Measurements from ENCODE around the gene KCNIP4.

The KCNIP4 gene

DNA sequence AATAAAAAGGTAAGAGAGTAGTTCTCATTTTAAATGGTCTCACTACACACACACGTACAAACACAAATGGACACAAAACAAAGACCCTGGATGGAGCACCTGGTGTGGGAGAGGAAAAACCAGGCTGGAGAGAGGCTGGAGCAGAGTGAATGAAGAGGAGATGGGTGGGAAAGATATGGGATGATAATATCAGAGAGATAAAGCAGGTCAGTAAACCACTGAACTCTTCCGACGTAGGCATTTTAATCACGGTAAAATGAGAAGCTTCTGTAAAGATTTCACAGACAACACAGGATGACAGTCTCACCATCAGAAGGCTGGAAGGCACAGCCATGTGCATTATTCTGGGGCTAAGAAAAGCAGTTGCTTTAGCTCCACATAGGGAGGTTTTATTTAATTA, 532.8 kb downstream of the KCNIP4 start:
- no peak overlapping the region for H3K4me3 ChIP-seq (replicated peaks; ENCODE audit: insufficient read depth, low read length)
- TF ChIP-seq, protein P1, sequence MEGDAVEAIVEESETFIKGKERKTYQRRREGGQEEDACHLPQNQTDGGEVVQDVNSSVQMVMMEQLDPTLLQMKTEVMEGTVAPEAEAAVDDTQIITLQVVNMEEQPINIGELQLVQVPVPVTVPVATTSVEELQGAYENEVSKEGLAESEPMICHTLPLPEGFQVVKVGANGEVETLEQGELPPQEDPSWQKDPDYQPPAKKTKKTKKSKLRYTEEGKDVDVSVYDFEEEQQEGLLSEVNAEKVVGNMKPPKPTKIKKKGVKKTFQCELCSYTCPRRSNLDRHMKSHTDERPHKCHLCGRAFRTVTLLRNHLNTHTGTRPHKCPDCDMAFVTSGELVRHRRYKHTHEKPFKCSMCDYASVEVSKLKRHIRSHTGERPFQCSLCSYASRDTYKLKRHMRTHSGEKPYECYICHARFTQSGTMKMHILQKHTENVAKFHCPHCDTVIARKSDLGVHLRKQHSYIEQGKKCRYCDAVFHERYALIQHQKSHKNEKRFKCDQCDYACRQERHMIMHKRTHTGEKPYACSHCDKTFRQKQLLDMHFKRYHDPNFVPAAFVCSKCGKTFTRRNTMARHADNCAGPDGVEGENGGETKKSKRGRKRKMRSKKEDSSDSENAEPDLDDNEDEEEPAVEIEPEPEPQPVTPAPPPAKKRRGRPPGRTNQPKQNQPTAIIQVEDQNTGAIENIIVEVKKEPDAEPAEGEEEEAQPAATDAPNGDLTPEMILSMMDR (IDR thresholded peaks at IDR 0.05; ENCODE audit: insufficient read depth, low read length), result no peak
- TF ChIP-seq GABPA (IDR thresholded peaks at IDR 0.05; ENCODE audit: low read depth) (no peak), REST (IDR thresholded peaks at IDR 0.05; ENCODE audit: insufficient replicate concordance, low read depth) (no peak), POLR2AphosphoS5 (IDR thresholded peaks at IDR 0.05; ENCODE audit: low read depth) (no peak), SPI1 (IDR thresholded peaks at IDR 0.05; ENCODE audit: borderline replicate concordance, low read depth) (no peak)
- H3K27me3 ChIP-seq (ENCODE audit: insufficient read depth, poor library complexity, severe bottlenecking), result no peaks in the 10 kb centered on the region
- H3K27ac ChIP-seq (replicated peaks), result no peak overlapping the region
- no peak for DNase-seq (ENCODE audit: low read depth in 1 of 2, low spot score in 1 of 2)

DNA sequence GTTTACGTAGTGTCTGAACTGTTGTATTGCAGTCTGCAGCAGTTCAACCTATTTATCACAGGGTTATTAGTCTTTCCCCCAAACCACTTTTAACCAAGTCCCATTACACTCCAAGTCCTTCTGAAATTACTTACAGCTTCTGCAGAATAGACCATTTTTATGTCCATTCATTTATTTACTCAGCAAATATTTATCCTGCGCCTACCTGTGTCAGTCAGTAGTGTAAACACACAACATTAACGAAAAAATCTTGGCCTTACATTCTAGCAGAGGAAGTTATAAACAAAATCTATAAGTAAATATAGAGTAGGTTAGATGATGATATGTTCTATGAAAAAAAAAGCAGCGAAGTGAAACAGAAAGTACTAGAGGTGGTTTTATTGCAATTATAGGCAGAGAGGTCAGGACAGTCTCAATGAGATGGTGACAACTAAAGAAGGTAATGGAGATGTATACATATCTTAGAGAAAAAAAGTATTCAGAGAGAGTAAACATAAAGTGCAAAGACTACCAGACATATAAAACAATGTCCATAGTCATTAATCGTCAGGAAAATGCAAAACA, 534.7 kb downstream of the KCNIP4 start:
- no peak for DNase-seq (ENCODE audit: low read depth in 1 of 2, low spot score in 1 of 2)
- no peak overlapping the region for H3K27ac ChIP-seq (replicated peaks)
- no peaks in the 10 kb centered on the region for H3K27me3 ChIP-seq (ENCODE audit: insufficient read depth, poor library complexity, severe bottlenecking)
- no peak overlapping the region for H3K4me3 ChIP-seq (replicated peaks; ENCODE audit: insufficient read depth, low read length)
- TF ChIP-seq, protein P1 (IDR thresholded peaks at IDR 0.05; ENCODE audit: insufficient read depth, low read length), result no peak
- no peak for TF ChIP-seq REST (IDR thresholded peaks at IDR 0.05; ENCODE audit: insufficient replicate concordance, low read depth)
- no peak for TF ChIP-seq POLR2AphosphoS5 (IDR thresholded peaks at IDR 0.05; ENCODE audit: low read depth)

DNA sequence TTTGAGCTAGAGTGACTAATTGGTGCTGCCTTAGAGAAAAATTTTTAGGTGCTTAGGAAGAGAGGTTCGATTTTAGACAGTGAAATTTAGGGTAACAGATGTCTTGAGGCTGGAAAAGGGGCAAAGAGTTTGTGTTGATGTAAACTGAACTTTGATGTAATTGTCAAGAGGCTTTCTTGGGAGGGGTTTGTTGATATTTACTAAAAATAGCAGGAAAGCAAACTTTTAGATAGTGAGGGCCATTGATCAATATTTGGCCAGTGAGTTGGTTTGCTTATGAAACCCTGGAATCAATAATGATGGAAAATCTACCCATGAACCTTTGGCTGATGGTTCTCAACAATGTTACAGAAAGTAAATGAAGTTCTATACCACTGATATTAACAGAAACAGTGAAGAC, 537.5 kb downstream of the KCNIP4 start:
- TF ChIP-seq, protein P1 (IDR thresholded peaks at IDR 0.05; ENCODE audit: insufficient read depth, low read length), result no peak
- no peak for TF ChIP-seq REST (IDR thresholded peaks at IDR 0.05; ENCODE audit: insufficient replicate concordance, low read depth)
- no peak for TF ChIP-seq POLR2AphosphoS5 (IDR thresholded peaks at IDR 0.05; ENCODE audit: low read depth)
- TF ChIP-seq GABPA (IDR thresholded peaks at IDR 0.05; ENCODE audit: low read depth), result no peak
- no peak for TF ChIP-seq SPI1 (IDR thresholded peaks at IDR 0.05; ENCODE audit: borderline replicate concordance, low read depth)
- no peak overlapping the region for H3K27ac ChIP-seq (replicated peaks)
- H3K4me3 ChIP-seq (replicated peaks; ENCODE audit: insufficient read depth, low read length), result no peak overlapping the region
- DNase-seq (ENCODE audit: low read depth in 1 of 2, low spot score in 1 of 2), result no peak
- H3K27me3 ChIP-seq (ENCODE audit: insufficient read depth, poor library complexity, severe bottlenecking), result no peaks in the 10 kb centered on the region

Measured in HL-60 (cell line).